Measurements from ENCODE around the gene EYS. TPM values are rescaled to one million over a fixed set of nuclear protein-coding genes. Genes with fewer than 3 reads are reported as not detected.

Gene EYS
- total and polyA plus RNA-seq, 2 of the 8 experiments (the other 6 are each of a cell fraction or from before 2014, with no cell fraction given), result 0.05 to 0.13 TPM

- Histone ChIP-seq H3K79me2 (ENCODE audit: control insufficient read depth in 1 of 2, insufficient read depth in 2 of 2, low read length in 2 of 2) (no peaks in the 10 kb centered on the region), H2BK120ac (replicated peaks; ENCODE audit: low read depth, low read length) (no peak overlapping the region), H3K4ac (replicated peaks; ENCODE audit: insufficient read length, low read depth, low read length) (no peak overlapping the region), H3K79me1 (ENCODE audit: low read depth, low read length) (no peaks in the 10 kb centered on the region), H3K27me3 (replicated peaks in 1 of 4; ENCODE audit: control insufficient read depth in 3 of 4, extremely low read depth in 1 of 4, insufficient read depth in 3 of 4, low read length in 3 of 4) (no peaks in the 10 kb centered on the region), H3K4me2 (ENCODE audit: insufficient read depth in 1 of 2, low read depth in 2 of 2, low read length in 2 of 2) (no peak overlapping the region), H2AFZ (ENCODE audit: low read length) (no peak overlapping the region), H3K9me3 (ENCODE audit: insufficient read depth in 2 of 2, low read depth in 1 of 2, low read length in 1 of 2) (no peaks in the 10 kb centered on the region), H3K4me1 (replicated peaks in 1 of 4; ENCODE audit: control insufficient read depth in 3 of 4, insufficient read depth in 4 of 4, low read length in 3 of 4) (no peaks in the 10 kb centered on the region), H3K23ac (ENCODE audit: insufficient read length) (no peak overlapping the region), H2AK5ac (ENCODE audit: low read depth, low read length) (no peak overlapping the region), H2BK15ac (ENCODE audit: low read length) (no peak overlapping the region), H4K20me1 (replicated peaks in 1 of 2; ENCODE audit: control insufficient read depth in 1 of 2, insufficient read depth in 2 of 2, low read length in 2 of 2) (no peaks in the 10 kb centered on the region), H3K27ac (ENCODE audit: low read depth, low read length) (no peak overlapping the region), H3K4me3 (ENCODE audit: extremely low read depth in 1 of 4, insufficient read depth in 2 of 4, low read depth in 3 of 4, low read length in 4 of 4) (no peak overlapping the region), H4K91ac (replicated peaks; ENCODE audit: insufficient read length, low read length) (no peak overlapping the region), H3K9ac (replicated peaks in 1 of 4; ENCODE audit: extremely low read depth in 1 of 4, low read depth in 3 of 4, low read length in 3 of 4) (no peak overlapping the region), H4K5ac (ENCODE audit: insufficient read length, low read depth, low read length) (no peak overlapping the region), H2BK20ac (ENCODE audit: low read length) (no peak overlapping the region), H3K18ac (ENCODE audit: extremely low read depth, low read length) (no peak overlapping the region), H3K36me3 (ENCODE audit: control insufficient read depth in 2 of 4, insufficient read depth in 4 of 4, low read length in 3 of 4) (no peaks in the 10 kb centered on the region), H2BK12ac (ENCODE audit: low read depth, low read length) (no peak overlapping the region), H3K14ac (ENCODE audit: insufficient read length) (no peak overlapping the region), H3K23me2 (ENCODE audit: low read depth, low read length) (no peaks in the 10 kb centered on the region), H2BK5ac (ENCODE audit: low read depth, low read length) (no peak overlapping the region), H4K8ac (ENCODE audit: extremely low read depth, insufficient read depth, low read length) (no peak overlapping the region), H3K56ac (replicated peaks; ENCODE audit: insufficient read length, low read depth, low read length) (no peak overlapping the region)
- POLR2A ChIA-PET (ENCODE audit: partially characterized antibody), result no interaction called here
- no peak for TF ChIP-seq KDM1A (IDR thresholded peaks at IDR 0.05; ENCODE audit: borderline replicate concordance, low read length)
- TF ChIP-seq BRCA1 (IDR thresholded peaks at IDR 0.05; ENCODE audit: low read depth, low read length), result no peak
- TF ChIP-seq NANOG (IDR thresholded peaks at IDR 0.05; ENCODE audit: insufficient read depth, low read depth, low read length, poor library complexity, severe bottlenecking), result no peak
- TF ChIP-seq ATF2 (IDR thresholded peaks at IDR 0.05; ENCODE audit: low read length), result no peak
- TF ChIP-seq JUND (IDR thresholded peaks at IDR 0.05; ENCODE audit: low read length), result no peak
- TF ChIP-seq SUZ12 (IDR thresholded peaks at IDR 0.05; ENCODE audit: low read length), result no peak
- no peak for TF ChIP-seq HDAC6 (IDR thresholded peaks at IDR 0.05; ENCODE audit: low read depth, low read length)
- no peak for TF ChIP-seq RBBP5 (IDR thresholded peaks at IDR 0.05; ENCODE audit: borderline replicate concordance, low read depth, low read length)
- TF ChIP-seq RXRA (IDR thresholded peaks at IDR 0.05; ENCODE audit: insufficient read depth, low read depth, low read length), result no peak
- no peak for TF ChIP-seq RAD21 (IDR thresholded peaks at IDR 0.05 in 1 of 2, conservative IDR thresholded peaks at IDR 0.05 in 1 of 2; ENCODE audit: low read depth in 2 of 2, low read length in 2 of 2)
- no peak for TF ChIP-seq KDM4A (IDR thresholded peaks at IDR 0.05; ENCODE audit: low read depth, low read length, severe bottlenecking)
- no peak for TF ChIP-seq SRF (IDR thresholded peaks at IDR 0.05; ENCODE audit: low read depth, low read length)
- no peak for FAIRE-seq
- DNase-seq (ENCODE audit: low read depth in 1 of 2, low spot score in 2 of 2), result no peak
- WGBS, 2 experiments (ENCODE audit: extremely low coverage in 1 of 2, insufficient coverage in 1 of 2, insufficient read length in 1 of 2, insufficient replicate concordance in 2 of 2, low coverage in 1 of 2, low lambda C conversion rate in 2 of 2, missing lambda C conversion rate in 1 of 2), result 83% methylated on average over 1 of the region's 1 CpG; no CpG with 5 or more reads in 1 of the 2 experiments
- CTCF ChIA-PET (ENCODE audit: partially characterized antibody), result no interaction called here
Measured at GRCh38 chr6:64969139-64969538, 737.9 kb downstream of the EYS start.

Measured in H1 (cell line).